Activated T-cell treated with anti-CD3 and anti-CD28 coated beads for 24 hours (primary cell): Measurements from ENCODE around the gene LRRC40.
"Not testable (repeated sequence)": the region's sequence is repeated elsewhere in the genome, so short reads cannot be mapped to it uniquely, and the experiment has no call there.

ENCODE experiments used
- DNase-seq: peaks from one replicate; pipeline ENCODE4 v3.0.0-alpha.2; 2020; ENCODE audit warnings: low read depth

LRRC40 gene

GRCh38 chr1:70202173-70202758 lies 3.1 kb downstream of the LRRC40 start:
- DNase-seq: no peak

GRCh38 chr1:70200065-70200464 lies 5.3 kb downstream of the LRRC40 start:
- DNase-seq: no peak

GRCh38 chr1:70196333-70196732 lies 9.0 kb downstream of the LRRC40 start:
- no peak for DNase-seq

GRCh38 chr1:70195342-70195741 lies 10.0 kb downstream of the LRRC40 start:
- DNase-seq: no peak

- no peak for DNase-seq
These were observed 10.8 kb downstream of the LRRC40 start for GRCh38 chr1:70194601-70195000.

- DNase-seq: not testable (repeated sequence)
These were observed 12.9 kb downstream of the LRRC40 start for GRCh38 chr1:70192446-70192845.

- no peak for DNase-seq
These were observed 15.2 kb downstream of the LRRC40 start for GRCh38 chr1:70190180-70190579.

GRCh38 chr1:70188522-70188921 lies 16.9 kb downstream of the LRRC40 start:
- no peak for DNase-seq

- DNase-seq: not testable (repeated sequence)
These were observed 20.2 kb downstream of the LRRC40 start for GRCh38 chr1:70185181-70185580.

- no peak for DNase-seq
These were observed 33.9 kb downstream of the LRRC40 start for GRCh38 chr1:70171512-70171911.

GRCh38 chr1:70169018-70169839 lies 36.1 kb downstream of the LRRC40 start:
- DNase-seq: no peak

GRCh38 chr1:70168283-70168682 lies 37.1 kb downstream of the LRRC40 start:
- no peak for DNase-seq

- no peak for DNase-seq
These were observed 41.0 kb downstream of the LRRC40 start for GRCh38 chr1:70164350-70164749.

- no peak for DNase-seq
These were observed 48.8 kb downstream of the LRRC40 start for GRCh38 chr1:70156529-70157120.

GRCh38 chr1:70153739-70154138 lies 51.6 kb downstream of the LRRC40 start:
- DNase-seq: no peak

GRCh38 chr1:70150444-70150843 lies 54.9 kb downstream of the LRRC40 start:
- no peak for DNase-seq

- no peak for DNase-seq
These were observed 58.9 kb downstream of the LRRC40 start for GRCh38 chr1:70146488-70146887.

GRCh38 chr1:70143048-70143659 lies 62.2 kb downstream of the LRRC40 start:
- DNase-seq: no peak

GRCh38 chr1:70142075-70142474 lies 63.3 kb downstream of the LRRC40 start:
- DNase-seq: no peak

GRCh38 chr1:70140894-70141293 lies 64.5 kb downstream of the LRRC40 start:
- no peak for DNase-seq

GRCh38 chr1:70140343-70140742 lies 65.0 kb downstream of the LRRC40 start:
- DNase-seq: no peak

GRCh38 chr1:70134148-70134547 lies 71.2 kb downstream of the LRRC40 start:
- no peak for DNase-seq

GRCh38 chr1:70117046-70117445 lies 88.3 kb downstream of the LRRC40 start:
- DNase-seq: no peak
